Vagina (tissue), 2 donors: Measurements from ENCODE around the gene MAML3. TPM values are rescaled to one million over a fixed set of nuclear protein-coding genes. Genes with fewer than 3 reads are reported as not detected.

ENCODE experiments used
- DNase-seq, 2 donors: peaks; one replicate each; pipeline ENCODE4 v3.0.0-alpha.2; 2017; ENCODE audit errors: extremely low spot score in 2 of 2
- H3K27ac ChIP-seq: fragments of 200-600 bp; sonication (generic); one replicate; pipeline ENCODE4 v1.5.1; 2019
- H3K27me3 ChIP-seq: fragments of 200-600 bp; sonication (generic); one replicate; pipeline ENCODE4 v1.5.1; 2019
- H3K36me3 ChIP-seq, 2 donors: fragments of 200-600 bp; sonication (generic); one replicate each; pipeline ENCODE4 v1.5.1; 2017 to 2019
- H3K4me1 ChIP-seq: fragments of 200-600 bp; sonication (generic); one replicate; pipeline ENCODE4 v1.5.1; 2019
- H3K4me3 ChIP-seq, 2 donors: fragments of 200-600 bp; sonication (generic); 1 replicate in 1 of 2; 2 replicates in 1 of 2; pipeline ENCODE4 v1.5.1; 2016 to 2019
- H3K9me3 ChIP-seq: fragments of 200-600 bp; sonication (generic); one replicate; pipeline ENCODE4 v1.5.1; 2019
- CTCF ChIP-seq, 3 experiments: fragments of 450-650 bp in 2 of 3; fragments of 200-600 bp in 1 of 3; sonication (generic) in 1 of 3; IDR thresholded peaks; one replicate each; pipeline ENCODE4 v1.5.1; 2017 to 2019; ENCODE audit warnings: antibody characterized with exemption in 3 of 3, mild to moderate bottlenecking in 2 of 3, moderate library complexity in 2 of 3
- POLR2A ChIP-seq, 2 donors: fragments of 450-650 bp; IDR thresholded peaks; one replicate each; pipeline ENCODE4 v1.6.1; 2017; ENCODE audit warnings: antibody characterized with exemption in 2 of 2, mild to moderate bottlenecking in 2 of 2, moderate library complexity in 2 of 2
- POLR2AphosphoS5 ChIP-seq, 2 donors: sonication (generic); formaldehyde crosslinking; IDR thresholded peaks; one replicate each; pipeline ENCODE4 v1.9.0; 2017; ENCODE audit warnings: antibody characterized with exemption in 2 of 2, mild to moderate bottlenecking in 2 of 2, low read depth in 1 of 2; ENCODE audit not compliant: insufficient read depth in 1 of 2
- intact Hi-C: fragments of 100-400 bp; cut with DNase I; formaldehyde crosslinking; loops from one replicate; pipeline ENCODE4 v1.15.1; 2023
- total RNA-seq: library from RNA; depleted of rRNA; stranded (reverse); fragments of >200 nt; gene quantifications from one replicate; pipeline ENCODE4 v1.2.3, GENCODE V29; 2016

Gene MAML3
- total RNA-seq, 1 donor from 2014 or later = 16.2 TPM

GRCh38 chr4:140047017-140047640 is 106.9 kb downstream of the MAML3 start:
- intact Hi-C loops = loop anchor here (10.0 kb wide), 1 partner anchor 108 kb away; the partner anchor contains the start of gene MAML3

GRCh38 chr4:140046543-140046942 is 107.4 kb downstream of the MAML3 start:
- Histone ChIP-seq H3K9me3 (no peaks in the 10 kb centered on the region), H3K27ac (no peak overlapping the region), H3K36me3 (no peaks in the 10 kb centered on the region), H3K4me1 (peaks cover 39% of the 10 kb centered on the region), H3K4me3 (no peak overlapping the region), H3K27me3 (no peaks in the 10 kb centered on the region)
- DNase-seq = no peak
- TF ChIP-seq CTCF (IDR thresholded peaks at IDR 0.05) (no peak), POLR2AphosphoS5 (IDR thresholded peaks at IDR 0.05; ENCODE audit: insufficient read depth in 1 of 2, low read depth in 1 of 2) (no peak), POLR2A (IDR thresholded peaks at IDR 0.05) (no peak)
- intact Hi-C loops = loop anchor here (10.0 kb wide), 1 partner anchor 108 kb away; the partner anchor contains the start of gene MAML3

More at GRCh38 chr4:140047017-140047640, 106.9 kb downstream of the MAML3 start:
- TF ChIP-seq POLR2AphosphoS5 (IDR thresholded peaks at IDR 0.05; ENCODE audit: insufficient read depth in 1 of 2, low read depth in 1 of 2) = no peak
- TF ChIP-seq CTCF (IDR thresholded peaks at IDR 0.05) = no peak
- no peak for TF ChIP-seq POLR2A (IDR thresholded peaks at IDR 0.05)
- Histone ChIP-seq H3K4me3 (no peak overlapping the region), H3K27me3 (no peaks in the 10 kb centered on the region), H3K9me3 (no peaks in the 10 kb centered on the region), H3K36me3 (no peaks in the 10 kb centered on the region), H3K27ac (no peak overlapping the region), H3K4me1 (peaks cover 39% of the 10 kb centered on the region)
- no peak for DNase-seq

- TF ChIP-seq CTCF (IDR thresholded peaks at IDR 0.05) (no peak), POLR2A (IDR thresholded peaks at IDR 0.05) (no peak)
- no peaks in the 10 kb centered on the region for H3K27me3 ChIP-seq
- H3K9me3 ChIP-seq = no peaks in the 10 kb centered on the region
- H3K4me1 ChIP-seq = peaks cover 39% of the 10 kb centered on the region
- H3K27ac ChIP-seq = no peak overlapping the region
- no peaks in the 10 kb centered on the region for H3K36me3 ChIP-seq
- H3K4me3 ChIP-seq = no peak overlapping the region
- DNase-seq = no peak
- intact Hi-C loops = loop anchor here (10.0 kb wide), 1 partner anchor 109 kb away; the partner anchor contains the start of gene MAML3
Measured at GRCh38 chr4:140046016-140046415, 108.0 kb downstream of the MAML3 start.

- Histone ChIP-seq H3K9me3 (no peaks in the 10 kb centered on the region), H3K4me3 (no peak overlapping the region), H3K36me3 (no peaks in the 10 kb centered on the region), H3K4me1 (peaks cover 28% of the 10 kb centered on the region), H3K27ac (no peak overlapping the region), H3K27me3 (no peaks in the 10 kb centered on the region)
- intact Hi-C loops = loop anchor here (10.0 kb wide), 1 partner anchor 110 kb away; the partner anchor contains the start of gene MAML3
- DNase-seq = no peak
- peak in 1 of 2 donors; percentile 8 for TF ChIP-seq POLR2AphosphoS5 (IDR thresholded peaks at IDR 0.05; ENCODE audit: insufficient read depth in 1 of 2, low read depth in 1 of 2)
- no peak for TF ChIP-seq CTCF (IDR thresholded peaks at IDR 0.05)
- TF ChIP-seq POLR2A (IDR thresholded peaks at IDR 0.05) = no peak
Measured at GRCh38 chr4:140044337-140044902, 109.6 kb downstream of the MAML3 start.

GRCh38 chr4:140042634-140043033 is 111.3 kb downstream of the MAML3 start:
- Histone ChIP-seq H3K9me3 (no peaks in the 10 kb centered on the region), H3K4me1 (peaks cover 10% of the 10 kb centered on the region), H3K27me3 (no peaks in the 10 kb centered on the region), H3K4me3 (no peak overlapping the region), H3K36me3 (no peaks in the 10 kb centered on the region), H3K27ac (no peak overlapping the region)
- no peak for TF ChIP-seq POLR2A (IDR thresholded peaks at IDR 0.05)
- DNase-seq = no peak
- intact Hi-C loops = loop anchor here (10.0 kb wide), 1 partner anchor 112 kb away; the partner anchor contains the start of gene MAML3
